ENCODE data around the gene GRIP1. TPM values are rescaled to one million over a fixed set of nuclear protein-coding genes. Genes with fewer than 3 reads are reported as not detected.
A peak's percentile ranks its signal among the peaks of the same experiment; 100 is the strongest.

Gene GRIP1
- total RNA-seq, 2 experiments from 2014 or later = 0.61 to 1.9 TPM

DNA sequence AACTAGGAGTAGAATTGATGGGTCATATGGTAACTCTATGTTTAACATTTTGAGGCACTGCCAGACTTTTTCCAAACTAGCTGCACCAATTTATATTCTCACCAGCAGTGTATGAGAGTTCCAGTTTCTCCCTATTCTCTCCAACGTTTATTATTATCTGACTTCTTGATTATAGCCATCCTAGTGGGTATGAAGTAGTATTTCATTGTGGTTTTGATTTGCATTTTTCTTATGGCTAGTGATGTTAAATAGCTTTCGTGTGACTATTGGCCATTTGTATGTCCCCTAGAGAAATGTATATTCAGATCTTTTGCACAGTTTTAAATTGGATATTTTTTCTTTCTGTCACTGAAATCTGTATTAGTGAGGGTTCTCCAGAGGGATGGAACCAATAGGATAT, 338.7 kb downstream of the GRIP1 start:
- Mint-ChIP-seq H3K9me3 (ENCODE audit: low read depth) (peaks cover 13% of the 10 kb centered on the region), H3K27ac (no peak overlapping the region), H3K4me3 (no peak overlapping the region), H3K4me1 (peaks cover 10% of the 10 kb centered on the region), H3K36me3 (peaks cover 66% of the 10 kb centered on the region), H3K27me3 (no peaks in the 10 kb centered on the region)
- CTCF ChIA-PET = no interaction called here
- no peak for ATAC-seq
- DNase-seq = no peak

DNA sequence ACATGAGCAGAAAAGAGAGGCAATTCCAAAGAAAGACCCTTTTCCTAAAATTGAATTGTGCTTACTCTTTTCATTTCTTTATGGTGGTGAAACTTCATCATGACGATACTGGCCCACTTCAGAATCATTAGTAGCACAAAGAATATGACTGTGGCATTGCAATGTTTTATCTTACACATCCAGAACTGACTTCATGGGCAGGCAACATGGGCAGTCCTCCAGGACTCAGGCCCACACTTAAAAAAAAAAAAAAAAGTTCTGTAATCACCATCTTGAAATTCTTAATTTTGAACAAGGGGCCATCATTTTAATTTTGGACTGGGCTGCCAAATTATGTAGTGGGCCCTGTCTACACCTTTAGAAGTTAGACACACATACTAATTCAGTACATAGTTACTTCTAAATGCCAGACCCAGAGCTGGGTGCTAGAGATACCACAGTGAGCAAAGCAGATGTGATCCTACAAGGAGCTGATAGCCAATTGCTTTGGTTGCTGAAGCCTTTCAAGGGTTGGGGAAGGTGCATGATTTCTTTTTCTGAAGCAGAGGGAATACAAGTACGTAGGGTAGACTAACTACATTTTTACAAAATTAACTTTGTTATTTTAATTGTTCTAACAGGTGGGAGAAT, 341.4 kb downstream of the GRIP1 start:
- H3K27ac Mint-ChIP-seq = no peak overlapping the region
- ATAC-seq (no peak), DNase-seq (no peak)
- no peaks in the 10 kb centered on the region for H3K27me3 Mint-ChIP-seq
- H3K4me1 Mint-ChIP-seq = no peaks in the 10 kb centered on the region
- peaks cover 57% of the 10 kb centered on the region for H3K36me3 Mint-ChIP-seq
- H3K4me3 Mint-ChIP-seq = no peak overlapping the region
- peaks cover 7% of the 10 kb centered on the region for H3K9me3 Mint-ChIP-seq (ENCODE audit: low read depth)
- CTCF ChIA-PET = no interaction called here

DNA sequence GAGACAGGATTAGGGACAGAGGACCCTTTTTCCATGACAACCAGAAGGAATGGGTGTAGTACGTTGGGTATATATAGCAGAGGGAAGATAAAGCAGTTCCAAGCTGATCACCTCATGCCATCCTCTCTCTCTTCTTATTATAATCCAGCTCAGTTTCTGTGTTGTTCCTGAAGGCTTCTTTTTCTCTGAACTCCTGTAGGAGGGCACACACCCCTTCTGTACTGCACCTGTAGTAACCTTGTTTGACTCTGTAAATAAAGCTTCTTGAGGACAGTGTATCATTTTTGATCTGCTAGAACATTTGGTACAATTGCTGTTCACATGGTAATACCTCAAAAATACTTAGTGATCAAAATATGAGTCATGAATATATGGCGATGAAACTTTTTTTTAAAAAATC, 343.1 kb downstream of the GRIP1 start:
- no peak overlapping the region for H3K4me3 Mint-ChIP-seq
- H3K4me1 Mint-ChIP-seq = no peaks in the 10 kb centered on the region
- H3K36me3 Mint-ChIP-seq = peaks cover 58% of the 10 kb centered on the region
- H3K27ac Mint-ChIP-seq = no peak overlapping the region
- DNase-seq = no peak
- H3K9me3 Mint-ChIP-seq (ENCODE audit: low read depth) = no peaks in the 10 kb centered on the region
- no peak for ATAC-seq
- CTCF ChIA-PET = no interaction called here
- H3K27me3 Mint-ChIP-seq = no peaks in the 10 kb centered on the region

DNA sequence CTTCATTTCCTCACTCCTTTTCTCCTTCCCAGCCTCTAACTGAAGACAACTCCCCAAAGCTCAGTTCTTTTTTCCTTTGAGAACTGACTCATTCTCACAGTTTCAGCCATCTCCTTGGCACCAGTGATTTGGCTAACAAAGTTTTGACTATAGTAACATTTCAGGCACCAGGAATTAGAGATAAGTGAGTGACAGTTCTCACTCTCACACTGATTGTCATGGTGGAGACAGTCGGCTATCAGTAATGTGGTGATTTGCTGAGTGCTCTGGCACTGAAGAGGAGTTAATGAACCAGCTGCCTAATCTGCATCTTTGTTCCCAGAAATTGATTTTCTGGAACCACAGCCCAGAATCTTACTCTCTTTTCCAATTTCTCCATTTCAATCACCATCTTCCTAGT, 347.1 kb downstream of the GRIP1 start:
- no peak overlapping the region for H3K4me3 Mint-ChIP-seq
- no peak for DNase-seq
- no peaks in the 10 kb centered on the region for H3K9me3 Mint-ChIP-seq (ENCODE audit: low read depth)
- CTCF ChIA-PET = no interaction called here
- no peak for ATAC-seq
- peaks cover 5% of the 10 kb centered on the region for H3K4me1 Mint-ChIP-seq
- H3K27me3 Mint-ChIP-seq = no peaks in the 10 kb centered on the region
- H3K36me3 Mint-ChIP-seq = peaks cover 54% of the 10 kb centered on the region
- H3K27ac Mint-ChIP-seq = no peak overlapping the region

DNA sequence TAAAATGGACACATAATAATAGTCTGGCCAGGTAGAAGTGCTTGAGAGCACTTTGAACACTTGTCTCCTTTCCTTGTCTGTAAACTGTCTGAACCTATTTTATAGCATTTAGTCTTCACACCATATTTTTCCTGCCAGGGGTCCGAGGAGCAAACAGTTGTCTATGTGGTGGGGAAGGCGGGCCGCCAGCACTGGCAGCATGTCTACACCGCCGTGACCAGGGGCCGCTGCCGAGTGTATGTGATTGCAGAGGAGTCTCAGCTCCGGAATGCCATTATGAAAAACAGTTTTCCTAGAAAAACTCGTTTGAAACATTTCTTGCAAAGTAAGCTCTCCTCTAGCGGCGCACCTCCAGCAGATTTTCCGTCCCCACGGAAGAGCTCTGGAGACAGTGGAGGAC, 347.9 kb downstream of the GRIP1 start:
- Mint-ChIP-seq H3K27ac (no peak overlapping the region), H3K4me1 (peaks cover 5% of the 10 kb centered on the region), H3K9me3 (ENCODE audit: low read depth) (no peaks in the 10 kb centered on the region), H3K4me3 (no peak overlapping the region), H3K36me3 (peaks cover 57% of the 10 kb centered on the region), H3K27me3 (no peaks in the 10 kb centered on the region)
- DNase-seq (no peak), ATAC-seq (no peak)
- CTCF ChIA-PET = no interaction called here

DNA sequence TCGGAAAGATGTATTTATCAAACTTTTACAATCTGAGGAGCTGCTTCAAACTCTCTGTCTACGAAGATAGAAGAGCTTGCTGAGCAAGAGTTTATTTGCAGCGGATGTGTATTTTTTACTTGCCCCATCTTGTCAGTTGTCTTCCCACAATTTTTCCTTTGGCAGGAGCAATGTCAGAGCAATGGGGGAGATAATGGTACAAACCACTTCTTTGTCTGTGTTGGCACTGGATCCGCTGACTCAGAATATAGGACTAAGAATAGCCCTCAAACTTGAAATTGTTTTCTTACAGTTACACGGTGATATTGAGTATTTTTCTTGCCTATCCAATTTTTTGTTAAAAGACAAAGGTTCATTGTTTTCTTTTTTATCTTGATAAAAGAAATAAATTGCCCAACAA, 348.9 kb downstream of the GRIP1 start:
- H3K4me3 Mint-ChIP-seq = no peak overlapping the region
- no peak overlapping the region for H3K27ac Mint-ChIP-seq
- ATAC-seq = no peak
- H3K4me1 Mint-ChIP-seq = peaks cover 5% of the 10 kb centered on the region
- CTCF ChIA-PET = no interaction called here
- DNase-seq = no peak
- peaks cover 68% of the 10 kb centered on the region for H3K36me3 Mint-ChIP-seq
- H3K27me3 Mint-ChIP-seq = no peaks in the 10 kb centered on the region
- H3K9me3 Mint-ChIP-seq (ENCODE audit: low read depth) = no peaks in the 10 kb centered on the region

DNA sequence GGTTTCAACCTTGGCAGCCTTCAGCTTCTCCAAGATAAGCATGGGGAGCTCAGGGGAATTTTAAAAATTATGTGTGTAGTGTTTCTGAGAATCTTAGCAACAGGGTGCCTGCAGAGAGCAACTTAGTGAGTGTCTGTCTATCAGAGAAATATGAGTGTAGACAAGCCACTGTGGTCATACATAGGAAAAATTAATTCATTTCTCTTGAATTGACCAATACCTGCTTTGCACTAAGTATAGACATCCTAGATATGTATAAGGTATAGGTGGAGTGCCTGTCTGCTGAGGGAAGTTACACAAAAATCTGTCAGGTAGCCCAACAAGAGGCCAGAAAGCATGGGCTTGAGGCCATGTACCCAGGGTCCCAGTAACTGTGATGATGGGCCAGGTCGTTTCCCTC, 355.9 kb downstream of the GRIP1 start:
- Mint-ChIP-seq H3K27me3 (no peaks in the 10 kb centered on the region), H3K27ac (no peak overlapping the region), H3K9me3 (ENCODE audit: low read depth) (no peaks in the 10 kb centered on the region), H3K36me3 (peaks cover 64% of the 10 kb centered on the region), H3K4me1 (peaks cover 14% of the 10 kb centered on the region), H3K4me3 (no peak overlapping the region)
- CTCF ChIA-PET = interaction anchor here (1.4 kb wide), 1 partner anchor 53 kb away, joined by 3 read pairs; no protein-coding TSS in a partner anchor
- ATAC-seq = no peak
- DNase-seq = no peak

DNA sequence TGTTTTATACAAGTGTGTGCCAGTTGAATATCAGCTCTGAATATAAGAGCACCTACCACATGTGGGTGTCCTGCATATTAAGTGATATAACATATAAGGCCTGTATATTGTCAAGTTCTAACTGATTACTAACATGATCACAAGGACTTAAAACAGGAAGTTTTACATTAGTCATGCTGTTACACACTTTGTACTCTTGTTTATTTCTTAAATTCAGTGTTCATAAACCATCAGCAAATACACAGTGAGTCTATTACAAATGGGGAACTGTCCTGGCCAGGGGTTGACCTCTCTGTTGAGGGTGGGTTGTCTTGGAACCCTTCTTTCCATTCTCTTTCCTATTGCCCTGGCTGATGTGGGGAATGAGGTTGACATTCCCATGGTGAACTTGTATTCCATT, 357.4 kb downstream of the GRIP1 start:
- H3K27ac Mint-ChIP-seq = peak overlapping the region; percentile 54
- peaks cover 61% of the 10 kb centered on the region for H3K36me3 Mint-ChIP-seq
- ATAC-seq (no peak), DNase-seq (no peak)
- no peaks in the 10 kb centered on the region for H3K27me3 Mint-ChIP-seq
- H3K4me1 Mint-ChIP-seq = peaks cover 9% of the 10 kb centered on the region
- no peak overlapping the region for H3K4me3 Mint-ChIP-seq
- H3K9me3 Mint-ChIP-seq (ENCODE audit: low read depth) = no peaks in the 10 kb centered on the region
- CTCF ChIA-PET = interaction anchor here (2.5 kb wide), 1 partner anchor 43 kb away, joined by 7 read pairs; no protein-coding TSS in a partner anchor

DNA sequence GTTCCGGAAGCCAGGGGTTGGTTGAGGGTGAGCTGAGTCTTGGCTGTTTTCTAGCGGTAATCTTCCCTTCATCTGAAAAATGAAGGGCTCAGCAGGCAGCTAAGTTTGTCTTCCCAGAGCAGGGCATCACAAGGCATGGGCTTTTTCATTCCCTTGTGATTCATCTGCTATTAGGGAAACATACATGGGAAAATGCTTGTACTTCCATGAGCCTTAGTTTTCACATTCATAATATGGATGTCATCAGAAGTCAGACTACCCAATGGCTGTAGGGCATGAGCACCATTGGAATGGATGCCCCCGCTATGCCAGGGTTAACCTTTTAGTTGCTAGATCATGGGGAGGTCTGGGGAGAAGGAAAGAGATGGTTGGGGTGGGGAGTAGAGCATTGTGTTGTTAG, 357.9 kb downstream of the GRIP1 start:
- Mint-ChIP-seq H3K27ac (peak overlapping the region; percentile 54), H3K4me3 (no peak overlapping the region), H3K4me1 (peaks cover 9% of the 10 kb centered on the region), H3K9me3 (ENCODE audit: low read depth) (no peaks in the 10 kb centered on the region), H3K27me3 (no peaks in the 10 kb centered on the region), H3K36me3 (peaks cover 61% of the 10 kb centered on the region)
- CTCF ChIA-PET = interaction anchor here (2.5 kb wide), 1 partner anchor 43 kb away, joined by 7 read pairs; no protein-coding TSS in a partner anchor
- ATAC-seq = no peak
- DNase-seq = no peak

DNA sequence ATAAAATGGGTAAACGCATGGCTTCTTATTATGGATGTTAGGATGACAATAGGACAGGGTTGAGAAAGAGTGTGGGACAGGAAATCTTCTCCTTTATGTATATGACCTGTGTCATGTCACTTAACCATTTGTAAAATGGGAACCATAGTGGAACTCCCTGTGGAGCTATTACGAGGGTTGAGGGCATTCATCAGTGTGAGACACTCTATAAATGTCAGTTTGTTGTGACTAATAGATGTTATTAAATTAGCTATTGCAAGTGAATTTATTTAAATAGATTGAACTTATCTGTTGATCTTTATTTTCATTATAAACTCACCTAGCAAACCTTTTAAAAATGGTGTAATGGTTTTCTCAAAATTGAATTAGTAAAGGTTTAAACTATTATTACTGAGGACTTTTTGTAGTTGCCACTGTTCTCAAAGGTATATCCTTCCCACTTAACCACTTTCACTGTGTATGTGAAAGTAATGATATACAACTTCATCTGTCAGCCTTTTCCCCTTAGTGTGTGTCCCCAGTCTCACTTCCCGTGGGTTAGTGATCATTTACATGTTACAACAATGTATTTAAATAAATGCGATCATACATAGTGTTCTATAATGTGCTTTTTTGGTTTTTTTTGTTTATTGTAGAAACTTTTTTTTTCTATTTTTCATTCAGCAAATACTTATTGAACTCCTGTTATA, 359.5 kb downstream of the GRIP1 start:
- peaks cover 55% of the 10 kb centered on the region for H3K36me3 Mint-ChIP-seq
- H3K4me1 Mint-ChIP-seq = peaks cover 11% of the 10 kb centered on the region
- DNase-seq (no peak), ATAC-seq (no peak)
- H3K27ac Mint-ChIP-seq = no peak overlapping the region
- no peak overlapping the region for H3K4me3 Mint-ChIP-seq
- CTCF ChIA-PET = no interaction called here
- no peaks in the 10 kb centered on the region for H3K9me3 Mint-ChIP-seq (ENCODE audit: low read depth)
- H3K27me3 Mint-ChIP-seq = no peaks in the 10 kb centered on the region

DNA sequence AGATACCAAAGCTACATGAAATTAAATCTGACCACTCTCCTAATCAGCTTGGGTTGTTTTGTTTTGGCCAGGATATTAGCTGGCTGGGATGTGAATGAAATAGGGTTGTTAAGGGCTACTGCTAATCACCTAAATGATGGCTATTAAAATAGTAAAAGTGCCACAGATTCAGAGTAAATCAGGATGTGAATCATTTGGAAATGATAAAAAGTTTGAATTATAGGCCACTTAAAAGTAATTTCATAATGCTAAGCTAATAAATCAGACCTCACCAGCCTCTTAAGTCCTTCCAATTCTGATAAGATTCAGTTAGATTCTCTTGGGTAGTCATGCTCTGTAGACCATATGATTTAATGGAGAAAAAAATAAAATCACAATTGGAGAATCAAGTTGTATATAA, 364.6 kb downstream of the GRIP1 start:
- H3K36me3 Mint-ChIP-seq = peaks cover 73% of the 10 kb centered on the region
- DNase-seq (no peak), ATAC-seq (no peak)
- CTCF ChIA-PET = interaction anchor here (1.0 kb wide), 1 partner anchor 47 kb away, joined by 3 read pairs; no protein-coding TSS in a partner anchor
- no peaks in the 10 kb centered on the region for H3K27me3 Mint-ChIP-seq
- H3K27ac Mint-ChIP-seq = no peak overlapping the region
- peaks cover 39% of the 10 kb centered on the region for H3K4me1 Mint-ChIP-seq
- H3K4me3 Mint-ChIP-seq = no peak overlapping the region
- no peaks in the 10 kb centered on the region for H3K9me3 Mint-ChIP-seq (ENCODE audit: low read depth)

DNA sequence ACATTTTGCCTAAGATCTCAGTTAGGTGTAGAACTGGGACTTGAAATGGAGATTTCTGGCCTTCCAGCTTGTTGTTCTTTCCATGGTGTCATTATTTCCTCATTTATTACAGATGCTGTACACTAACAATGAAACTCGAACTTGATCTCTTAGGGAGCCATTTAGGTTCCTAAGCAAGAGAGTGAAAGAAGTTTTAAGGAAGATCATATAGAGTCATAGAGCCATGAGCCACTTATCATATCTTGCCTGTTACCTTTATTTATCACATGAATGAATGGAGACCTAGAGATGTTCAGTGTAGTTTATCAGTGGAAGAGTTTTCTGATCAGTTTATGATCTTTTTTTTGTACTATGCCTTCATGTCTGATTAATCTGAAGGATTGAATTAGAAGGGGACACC, 366.7 kb downstream of the GRIP1 start:
- H3K36me3 Mint-ChIP-seq = peaks cover 72% of the 10 kb centered on the region
- no peak overlapping the region for H3K27ac Mint-ChIP-seq
- H3K4me1 Mint-ChIP-seq = peaks cover 48% of the 10 kb centered on the region
- H3K27me3 Mint-ChIP-seq = no peaks in the 10 kb centered on the region
- ATAC-seq (no peak), DNase-seq (no peak)
- H3K4me3 Mint-ChIP-seq = no peak overlapping the region
- CTCF ChIA-PET = interaction anchor here (0.8 to 1.1 kb wide), 2 partner anchors 33 to 42 kb away, joined by 3 to 4 read pairs; no protein-coding TSS in a partner anchor
- H3K9me3 Mint-ChIP-seq (ENCODE audit: low read depth) = no peaks in the 10 kb centered on the region

DNA sequence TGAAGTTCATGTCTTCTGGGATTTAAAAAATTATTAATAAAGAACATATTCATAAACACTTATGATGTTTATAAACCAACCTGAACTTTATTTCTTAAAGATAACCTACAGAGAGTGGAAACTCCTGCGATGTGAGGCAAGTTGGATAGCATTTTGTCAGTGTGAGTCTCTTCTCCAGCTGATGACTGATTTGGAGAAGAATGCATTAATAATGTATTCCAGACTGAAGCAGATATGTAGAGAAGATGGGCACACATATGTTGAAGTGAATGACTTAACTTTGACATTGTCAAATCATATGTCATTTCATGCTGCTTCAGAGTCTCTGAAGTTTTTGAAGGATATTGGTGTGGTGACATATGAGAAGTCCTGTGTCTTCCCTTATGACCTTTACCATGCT, 369.3 kb downstream of the GRIP1 start:
- Mint-ChIP-seq H3K27me3 (no peaks in the 10 kb centered on the region), H3K36me3 (peaks cover 80% of the 10 kb centered on the region), H3K27ac (no peak overlapping the region), H3K4me1 (peaks cover 67% of the 10 kb centered on the region), H3K9me3 (ENCODE audit: low read depth) (no peaks in the 10 kb centered on the region), H3K4me3 (no peak overlapping the region)
- ATAC-seq (no peak), DNase-seq (no peak)
- CTCF ChIA-PET = no interaction called here

DNA sequence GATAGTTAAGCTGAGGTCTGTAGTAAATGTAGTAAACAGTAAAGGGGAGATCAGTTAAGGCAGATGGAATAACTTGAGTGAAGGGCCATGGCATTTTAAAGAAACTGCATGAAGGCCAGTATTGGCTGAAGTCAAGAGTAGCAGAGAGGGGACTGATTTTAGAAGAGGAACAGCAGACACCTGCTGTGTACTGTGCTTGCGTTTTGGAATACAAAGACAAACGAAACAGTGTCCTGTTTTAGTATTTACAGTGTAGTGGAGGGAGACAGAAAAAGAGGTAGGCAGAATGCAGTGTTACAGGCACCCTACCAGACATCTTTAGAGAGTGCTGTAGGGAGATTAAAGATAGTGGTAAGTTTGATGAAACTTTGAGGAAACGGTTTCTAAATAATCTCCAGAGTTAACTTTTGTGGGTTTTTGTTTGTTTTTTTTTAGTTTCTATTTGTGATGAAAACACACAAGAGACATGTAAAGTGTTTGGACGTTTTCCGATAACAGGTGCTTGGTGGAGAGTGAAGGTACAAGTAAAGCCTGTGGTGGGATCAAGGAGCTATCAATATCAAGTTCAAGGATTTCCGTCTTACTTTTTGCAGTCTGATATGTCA, 374.5 kb downstream of the GRIP1 start:
- Mint-ChIP-seq H3K27ac (peak overlapping the region; percentile 100), H3K4me1 (peaks cover 52% of the 10 kb centered on the region), H3K9me3 (ENCODE audit: low read depth) (no peaks in the 10 kb centered on the region), H3K4me3 (peak overlapping the region; percentile 100), H3K36me3 (peaks cover 52% of the 10 kb centered on the region), H3K27me3 (no peaks in the 10 kb centered on the region)
- ATAC-seq = no peak
- DNase-seq = no peak
- CTCF ChIA-PET = interaction anchor here (1.0 to 3.4 kb wide), 6 partner anchors 21 to 72 kb away, joined by 3 to 17 read pairs (median 4); no protein-coding TSS in a partner anchor
